Omental fat pad (tissue), 4 donors: ENCODE results near the gene HBG2. TPM values are rescaled to one million over a fixed set of nuclear protein-coding genes. Genes with fewer than 3 reads are reported as not detected.

Experiments used
- ATAC-seq: fragments of 150-250 bp; one replicate; pipeline ENCODE4 v1.9.1; 2016; ENCODE audit warnings: mild to moderate bottlenecking, moderate library complexity; ENCODE audit not compliant: low FRiP score
- DNase-seq: peaks from one replicate; pipeline ENCODE4 v3.0.0-alpha.2; 2019; ENCODE audit warnings: low spot score
- total RNA-seq, 4 donors: library from RNA; depleted of rRNA; stranded (reverse); fragments of >200 nt; gene quantifications; one replicate each; pipeline ENCODE4 v1.1.0, GENCODE V29; 2016
- TF ChIP-seq, protein P1 (sequence below), 3 donors: fragments of 450-650 bp; IDR thresholded peaks; one replicate each; pipeline ENCODE4 v1.5.1; 2016 to 2017; ENCODE audit warnings: antibody characterized with exemption in 3 of 3, mild to moderate bottlenecking in 3 of 3, moderate library complexity in 2 of 3

The HBG2 gene
- total RNA-seq, 4 donors from 2014 or later: 2.1 TPM; not detected in 3

DNA sequence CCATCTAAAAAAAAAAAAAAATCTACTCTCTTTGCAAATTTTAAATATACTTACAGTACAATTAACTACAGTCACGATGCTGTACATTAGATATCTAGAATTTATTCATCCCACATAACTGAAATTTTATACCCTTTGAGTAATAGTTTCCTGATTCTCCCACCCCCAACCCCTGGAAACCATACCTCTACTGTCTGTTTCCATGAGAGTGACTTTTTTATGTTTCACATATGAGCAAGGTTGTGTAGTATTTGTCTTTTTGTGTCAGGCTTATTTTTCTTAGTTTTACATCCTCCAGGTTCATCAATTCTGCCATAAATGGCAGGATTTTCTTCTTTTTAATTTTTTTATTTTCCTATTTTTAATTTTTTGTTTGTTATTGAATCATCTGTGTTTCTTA lies 30.9 kb downstream of the HBG2 start:
- TF ChIP-seq, protein P1, sequence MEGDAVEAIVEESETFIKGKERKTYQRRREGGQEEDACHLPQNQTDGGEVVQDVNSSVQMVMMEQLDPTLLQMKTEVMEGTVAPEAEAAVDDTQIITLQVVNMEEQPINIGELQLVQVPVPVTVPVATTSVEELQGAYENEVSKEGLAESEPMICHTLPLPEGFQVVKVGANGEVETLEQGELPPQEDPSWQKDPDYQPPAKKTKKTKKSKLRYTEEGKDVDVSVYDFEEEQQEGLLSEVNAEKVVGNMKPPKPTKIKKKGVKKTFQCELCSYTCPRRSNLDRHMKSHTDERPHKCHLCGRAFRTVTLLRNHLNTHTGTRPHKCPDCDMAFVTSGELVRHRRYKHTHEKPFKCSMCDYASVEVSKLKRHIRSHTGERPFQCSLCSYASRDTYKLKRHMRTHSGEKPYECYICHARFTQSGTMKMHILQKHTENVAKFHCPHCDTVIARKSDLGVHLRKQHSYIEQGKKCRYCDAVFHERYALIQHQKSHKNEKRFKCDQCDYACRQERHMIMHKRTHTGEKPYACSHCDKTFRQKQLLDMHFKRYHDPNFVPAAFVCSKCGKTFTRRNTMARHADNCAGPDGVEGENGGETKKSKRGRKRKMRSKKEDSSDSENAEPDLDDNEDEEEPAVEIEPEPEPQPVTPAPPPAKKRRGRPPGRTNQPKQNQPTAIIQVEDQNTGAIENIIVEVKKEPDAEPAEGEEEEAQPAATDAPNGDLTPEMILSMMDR (IDR thresholded peaks at IDR 0.05): no peak
- DNase-seq (no peak), ATAC-seq (no peak)

DNA sequence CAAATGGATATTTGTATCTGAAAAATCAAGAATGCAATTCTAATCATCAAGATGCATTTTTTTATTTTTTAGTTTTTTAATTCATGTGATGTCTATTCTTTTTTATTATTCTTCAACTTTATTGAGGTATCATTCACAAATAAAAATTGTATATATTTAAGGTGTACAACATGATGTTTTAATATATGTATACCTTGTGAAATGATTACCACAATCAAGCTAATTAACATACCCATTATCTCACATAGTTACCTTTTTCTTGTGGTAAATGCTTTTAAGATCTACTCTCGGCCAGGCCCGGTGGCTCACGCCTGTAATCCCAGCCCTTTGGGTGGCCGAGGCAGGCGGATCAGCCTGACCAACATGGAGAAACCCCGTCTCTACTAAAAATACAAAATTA lies 31.4 kb downstream of the HBG2 start:
- TF ChIP-seq, protein P1 (IDR thresholded peaks at IDR 0.05): no peak
- no peak for ATAC-seq

GRCh38 chr11:5210376-5210885 lies 44.1 kb downstream of the HBG2 start:
- no peak for DNase-seq
- ATAC-seq: no peak
- TF ChIP-seq, protein P1 (IDR thresholded peaks at IDR 0.05): no peak

More for the DNA sequence above, 31.4 kb downstream of the HBG2 start:
- no peak for DNase-seq

GRCh38 chr11:5204787-5205186 lies 49.8 kb downstream of the HBG2 start:
- DNase-seq (no peak), ATAC-seq (no peak)
- TF ChIP-seq, protein P1 (IDR thresholded peaks at IDR 0.05): no peak

DNA sequence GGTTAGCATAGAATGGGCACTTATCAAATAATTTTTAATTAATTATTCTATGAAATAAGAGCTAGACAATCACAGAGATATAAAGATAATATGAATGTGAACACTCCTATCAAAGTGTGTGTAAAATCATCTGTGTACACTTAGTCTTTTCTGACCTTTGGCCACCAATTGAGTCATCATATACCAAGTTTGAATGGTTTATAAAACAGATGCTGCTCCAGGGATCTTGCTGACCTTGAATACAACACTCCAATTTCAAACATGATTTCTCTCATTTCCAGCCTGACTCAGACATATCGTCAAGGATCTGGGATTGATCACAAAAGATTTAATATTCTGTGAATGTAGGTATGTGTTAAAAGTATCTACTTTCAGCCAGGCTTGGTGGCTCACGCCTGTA lies 51.2 kb downstream of the HBG2 start:
- TF ChIP-seq, protein P1 (IDR thresholded peaks at IDR 0.05): no peak
- DNase-seq: no peak
- ATAC-seq: no peak

Other genes starting within 250 kb of the HBG2 start
- gene OR52J3, start 208.3 kb downstream of the HBG2 start, total RNA-seq: not detected
- not detected for gene OR52E2, start 195.2 kb downstream of the HBG2 start, total RNA-seq
- not detected for gene OR52E1, start 185.2 kb downstream of the HBG2 start, total RNA-seq
- gene OR52A5, start 116.4 kb downstream of the HBG2 start, total RNA-seq: not detected
- gene OR52A1, start 100.0 kb downstream of the HBG2 start, total RNA-seq: not detected
- not detected for gene OR51V1, start 54.1 kb downstream of the HBG2 start, total RNA-seq
- 1,000 to 10,000 TPM in 1 of 4 donors, 100 to 1,000 TPM in 3; 160 to 1,928 (median 219) TPM for gene HBB, start 27.7 kb downstream of the HBG2 start, total RNA-seq
- gene HBD, start 20.3 kb downstream of the HBG2 start, total RNA-seq: 1 to 10 TPM in 2 of 4 donors, not detected in 2; 1.1 to 3.2 TPM
- gene HBG1, start 4.9 kb downstream of the HBG2 start, total RNA-seq: not detected
- gene HBE1, start 15.2 kb upstream of the HBG2 start, total RNA-seq: not detected
- gene OR51B4, start 47.2 kb upstream of the HBG2 start, total RNA-seq: not detected
- gene OR51B2, start 69.5 kb upstream of the HBG2 start, total RNA-seq: 1 to 10 TPM in 1 of 4 donors, under 1 TPM in 1, not detected in 2; 0.46 to 1.1 TPM
- gene OR51B5, start 88.7 kb upstream of the HBG2 start, total RNA-seq: under 1 TPM in 3 of 4 donors, not detected in 1; 0.36 to 0.63 (median 0.46) TPM
- gene OR51B6, start 96.7 kb upstream of the HBG2 start, total RNA-seq: not detected
- gene OR51M1, start 129.0 kb upstream of the HBG2 start, total RNA-seq: not detected
- not detected for gene OR51Q1, start 167.3 kb upstream of the HBG2 start, total RNA-seq
- under 1 TPM in 1 of 4 donors, not detected in 3; 0.96 TPM for gene OR51I1, start 186.7 kb upstream of the HBG2 start, total RNA-seq
- not detected for gene OR51I2, start 194.5 kb upstream of the HBG2 start, total RNA-seq
- gene OR52D1, start 233.9 kb upstream of the HBG2 start, total RNA-seq: not detected